Gastroesophageal sphincter (tissue), 3 donors: ENCODE measurements around the gene FBXW2.

Experiments
- POLR2A ChIP-seq, 2 donors: fragments of 450-650 bp; IDR thresholded peaks; one replicate each; pipeline ENCODE4 v1.6.1; 2017; ENCODE audit warnings: antibody characterized with exemption in 2 of 2, mild to moderate bottlenecking in 2 of 2, moderate library complexity in 1 of 2
- TF ChIP-seq, protein P1 (sequence below), 4 experiments: fragments of 200-600 bp in 2 of 4; fragments of 450-650 bp in 2 of 4; sonication (generic) in 1 of 4; IDR thresholded peaks; one replicate each; pipeline ENCODE4 v1.5.1; 2017 to 2019; ENCODE audit warnings: antibody characterized with exemption in 4 of 4, mild to moderate bottlenecking in 2 of 4, moderate library complexity in 2 of 4

DNA sequence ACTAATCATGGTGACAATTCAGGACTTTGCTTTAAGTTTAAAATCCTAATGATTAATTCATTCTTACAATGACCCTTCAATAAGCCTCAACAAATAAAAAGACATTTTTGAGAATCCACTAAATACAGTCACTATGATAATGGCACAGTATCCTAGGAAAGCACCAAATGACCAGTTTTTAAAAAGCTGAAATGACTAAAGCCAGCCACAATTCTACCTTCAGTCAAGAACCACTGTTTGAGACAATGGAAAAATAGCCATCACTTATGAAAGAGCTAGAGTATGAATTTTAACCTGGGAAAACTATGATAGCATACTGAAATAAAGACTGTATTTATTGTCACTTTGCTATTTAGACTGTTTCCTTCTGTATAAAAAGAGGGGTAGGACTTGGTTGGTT, 14.0 kb downstream of the FBXW2 start:
- TF ChIP-seq, protein P1, sequence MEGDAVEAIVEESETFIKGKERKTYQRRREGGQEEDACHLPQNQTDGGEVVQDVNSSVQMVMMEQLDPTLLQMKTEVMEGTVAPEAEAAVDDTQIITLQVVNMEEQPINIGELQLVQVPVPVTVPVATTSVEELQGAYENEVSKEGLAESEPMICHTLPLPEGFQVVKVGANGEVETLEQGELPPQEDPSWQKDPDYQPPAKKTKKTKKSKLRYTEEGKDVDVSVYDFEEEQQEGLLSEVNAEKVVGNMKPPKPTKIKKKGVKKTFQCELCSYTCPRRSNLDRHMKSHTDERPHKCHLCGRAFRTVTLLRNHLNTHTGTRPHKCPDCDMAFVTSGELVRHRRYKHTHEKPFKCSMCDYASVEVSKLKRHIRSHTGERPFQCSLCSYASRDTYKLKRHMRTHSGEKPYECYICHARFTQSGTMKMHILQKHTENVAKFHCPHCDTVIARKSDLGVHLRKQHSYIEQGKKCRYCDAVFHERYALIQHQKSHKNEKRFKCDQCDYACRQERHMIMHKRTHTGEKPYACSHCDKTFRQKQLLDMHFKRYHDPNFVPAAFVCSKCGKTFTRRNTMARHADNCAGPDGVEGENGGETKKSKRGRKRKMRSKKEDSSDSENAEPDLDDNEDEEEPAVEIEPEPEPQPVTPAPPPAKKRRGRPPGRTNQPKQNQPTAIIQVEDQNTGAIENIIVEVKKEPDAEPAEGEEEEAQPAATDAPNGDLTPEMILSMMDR (IDR thresholded peaks at IDR 0.05) = no peak
- no peak for TF ChIP-seq POLR2A (IDR thresholded peaks at IDR 0.05)
